ENCODE data around the gene CKMT2. TPM values are rescaled to one million over a fixed set of nuclear protein-coding genes. Genes with fewer than 3 reads are reported as not detected.
A peak's percentile ranks its signal among the peaks of the same experiment; 100 is the strongest.

CKMT2 gene
- total RNA-seq, 2 donors from 2014 or later = 909 to 1,365 TPM

DNA sequence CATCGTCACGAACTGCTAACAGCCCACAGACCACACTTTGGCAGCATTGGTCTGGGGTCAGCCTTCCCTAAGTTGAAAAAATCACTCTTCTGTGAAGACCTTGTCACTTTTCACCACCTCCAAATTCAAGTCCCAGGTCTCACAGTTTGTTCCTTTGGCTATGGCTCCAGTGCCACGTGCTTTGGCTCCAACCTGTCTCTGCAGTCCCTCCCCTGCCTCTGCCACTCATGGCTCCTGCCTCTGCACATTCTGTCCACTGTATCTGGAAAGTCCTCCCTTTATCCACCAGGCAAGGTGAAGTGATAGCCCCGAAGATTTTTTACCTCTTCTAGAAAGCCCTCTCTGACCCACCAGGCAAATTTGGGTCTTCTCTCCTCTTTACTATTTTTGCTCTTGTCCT lies 5.3 kb downstream of the CKMT2 start:
- Histone ChIP-seq H3K4me3 (no peak overlapping the region), H3K4me1 (peaks cover 0 to 83% of the 10 kb centered on the region in 2 donors)

DNA sequence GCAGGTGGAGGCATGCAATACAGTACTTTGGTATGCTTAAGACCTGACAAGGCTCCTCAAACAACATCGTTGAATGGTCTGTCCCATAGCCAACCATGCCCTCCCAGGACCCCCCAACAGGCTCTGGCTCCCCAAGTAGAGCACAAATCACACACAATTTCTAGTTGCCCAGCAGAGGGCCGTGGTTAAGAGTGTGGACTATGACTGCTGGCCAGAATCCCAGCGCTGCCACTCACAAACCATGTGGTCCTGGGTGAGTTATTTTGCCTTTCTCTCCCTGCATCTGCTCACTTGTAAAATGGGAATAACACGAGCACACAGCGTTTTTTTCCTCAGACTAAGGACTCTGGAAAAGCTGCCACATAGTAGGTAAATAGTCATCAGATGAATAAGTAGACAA lies 6.5 kb downstream of the CKMT2 start:
- Histone ChIP-seq H3K9me3 (no peaks in the 10 kb centered on the region), H3K4me3 (no peak overlapping the region), H3K27ac (peak overlapping the region; percentile 66 to 92), H3K27me3 (no peaks in the 10 kb centered on the region), H3K36me3 (peaks cover 16% of the 10 kb centered on the region), H3K4me1 (peaks cover 0 to 85% of the 10 kb centered on the region in 2 donors)
- TF ChIP-seq, protein P1, sequence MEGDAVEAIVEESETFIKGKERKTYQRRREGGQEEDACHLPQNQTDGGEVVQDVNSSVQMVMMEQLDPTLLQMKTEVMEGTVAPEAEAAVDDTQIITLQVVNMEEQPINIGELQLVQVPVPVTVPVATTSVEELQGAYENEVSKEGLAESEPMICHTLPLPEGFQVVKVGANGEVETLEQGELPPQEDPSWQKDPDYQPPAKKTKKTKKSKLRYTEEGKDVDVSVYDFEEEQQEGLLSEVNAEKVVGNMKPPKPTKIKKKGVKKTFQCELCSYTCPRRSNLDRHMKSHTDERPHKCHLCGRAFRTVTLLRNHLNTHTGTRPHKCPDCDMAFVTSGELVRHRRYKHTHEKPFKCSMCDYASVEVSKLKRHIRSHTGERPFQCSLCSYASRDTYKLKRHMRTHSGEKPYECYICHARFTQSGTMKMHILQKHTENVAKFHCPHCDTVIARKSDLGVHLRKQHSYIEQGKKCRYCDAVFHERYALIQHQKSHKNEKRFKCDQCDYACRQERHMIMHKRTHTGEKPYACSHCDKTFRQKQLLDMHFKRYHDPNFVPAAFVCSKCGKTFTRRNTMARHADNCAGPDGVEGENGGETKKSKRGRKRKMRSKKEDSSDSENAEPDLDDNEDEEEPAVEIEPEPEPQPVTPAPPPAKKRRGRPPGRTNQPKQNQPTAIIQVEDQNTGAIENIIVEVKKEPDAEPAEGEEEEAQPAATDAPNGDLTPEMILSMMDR (IDR thresholded peaks at IDR 0.05) = no peak
- no peak for DNase-seq (ENCODE audit: low spot score)

More for the DNA sequence above, 5.3 kb downstream of the CKMT2 start:
- no peaks in the 10 kb centered on the region for H3K9me3 ChIP-seq
- H3K27me3 ChIP-seq = no peaks in the 10 kb centered on the region
- TF ChIP-seq, protein P1 (IDR thresholded peaks at IDR 0.05) = peak in 1 of 2 donors; percentile 25
- no peak for DNase-seq (ENCODE audit: low spot score)
- H3K36me3 ChIP-seq = peaks cover 16% of the 10 kb centered on the region
- peak overlapping the region; percentile 66 to 92 for H3K27ac ChIP-seq

DNA sequence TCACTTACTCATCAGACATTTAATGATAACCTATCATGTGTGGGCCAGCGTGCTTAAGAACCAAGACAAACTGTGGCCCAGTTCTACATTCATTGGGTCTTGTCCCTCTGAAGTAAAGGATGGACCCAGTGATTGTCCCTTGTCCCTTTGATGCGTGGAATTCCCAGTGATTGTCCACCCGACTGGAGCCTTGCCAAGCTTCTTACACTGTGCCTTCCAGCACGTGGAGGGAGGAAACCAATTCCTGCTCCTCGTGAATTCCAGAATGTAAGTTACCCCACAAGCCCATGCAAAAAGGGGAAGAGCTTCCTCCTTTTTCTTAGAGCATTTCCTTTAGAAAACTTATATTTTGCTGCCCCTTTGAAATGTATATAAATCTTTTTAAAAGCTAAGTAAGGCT lies 7.9 kb downstream of the CKMT2 start:
- Histone ChIP-seq H3K27ac (peak overlapping the region in 1 of 2 donors; percentile 92), H3K9me3 (no peaks in the 10 kb centered on the region), H3K36me3 (peaks cover 16% of the 10 kb centered on the region), H3K4me3 (no peak overlapping the region), H3K27me3 (no peaks in the 10 kb centered on the region), H3K4me1 (peaks cover 0 to 84% of the 10 kb centered on the region in 2 donors)
- DNase-seq (ENCODE audit: low spot score) = no peak
- TF ChIP-seq, protein P1 (IDR thresholded peaks at IDR 0.05) = no peak

DNA sequence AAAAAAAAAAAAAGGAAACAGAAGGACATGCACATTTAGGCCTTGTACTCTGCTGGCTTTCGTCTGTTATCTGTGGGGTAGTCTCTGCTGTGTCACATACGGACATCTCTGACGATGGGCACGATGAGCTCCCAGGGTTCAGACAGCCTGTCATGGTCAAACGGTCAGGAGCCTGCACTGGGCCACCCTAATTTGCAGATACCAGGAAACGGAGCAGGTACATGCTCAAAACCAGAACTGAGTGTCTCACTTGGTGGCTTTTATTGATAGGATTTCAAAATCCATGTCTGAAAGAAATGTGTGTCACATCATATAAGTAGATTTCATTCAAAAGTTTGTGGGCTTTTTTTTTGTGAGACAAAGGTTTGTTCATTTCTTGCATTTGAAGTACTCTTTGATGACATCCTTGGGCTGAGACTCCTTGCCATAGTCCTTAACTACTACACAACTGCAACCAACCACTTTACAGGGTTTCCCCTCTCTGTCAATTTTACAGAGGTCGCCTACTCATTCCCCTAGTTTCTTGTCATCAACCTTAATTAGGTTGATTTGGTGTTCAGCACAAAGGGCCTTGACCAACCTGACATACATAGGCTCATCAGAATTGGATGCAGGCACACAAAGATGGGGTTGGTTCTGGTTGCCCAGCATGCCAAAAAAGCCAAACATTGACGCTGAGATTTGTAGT lies 9.0 kb downstream of the CKMT2 start:
- TF ChIP-seq, protein P1 (IDR thresholded peaks at IDR 0.05) = no peak
- no peaks in the 10 kb centered on the region for H3K9me3 ChIP-seq
- DNase-seq (ENCODE audit: low spot score) = no peak
- no peaks in the 10 kb centered on the region for H3K27me3 ChIP-seq
- H3K27ac ChIP-seq = peak overlapping the region; percentile 31 to 92
- peaks cover 16% of the 10 kb centered on the region for H3K36me3 ChIP-seq
- no peak overlapping the region for H3K4me3 ChIP-seq
- H3K4me1 ChIP-seq = peaks cover 0 to 89% of the 10 kb centered on the region in 2 donors

DNA sequence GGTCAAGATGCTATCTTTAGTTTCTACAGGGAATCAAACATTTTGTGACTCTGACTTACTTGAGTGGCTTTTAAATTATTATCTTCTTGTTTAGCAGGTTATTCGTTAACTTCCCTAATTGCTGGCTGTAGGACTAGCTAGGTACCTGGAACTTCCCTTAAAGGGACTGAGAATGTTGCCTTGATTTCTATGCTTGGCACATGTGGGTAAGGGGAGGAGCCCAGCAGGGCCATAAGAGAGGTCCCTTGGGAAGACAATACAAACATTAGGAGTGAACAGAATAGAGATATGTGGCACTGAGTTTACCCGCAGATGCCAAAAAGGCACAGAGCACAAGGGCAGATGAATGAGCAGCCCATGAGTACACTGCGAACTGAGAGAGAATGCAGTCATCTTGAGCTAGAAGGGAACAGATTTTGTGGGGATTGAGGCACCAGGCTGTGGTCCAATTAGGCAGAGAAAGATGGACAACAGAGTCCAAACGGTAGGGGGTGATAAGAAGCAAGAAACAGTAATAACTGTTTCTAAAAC lies 9.8 kb downstream of the CKMT2 start:
- no peaks in the 10 kb centered on the region for H3K27me3 ChIP-seq
- TF ChIP-seq, protein P1 (IDR thresholded peaks at IDR 0.05) = no peak

More for the DNA sequence above, 9.8 kb downstream of the CKMT2 start:
- Histone ChIP-seq H3K9me3 (no peaks in the 10 kb centered on the region), H3K36me3 (peaks cover 16% of the 10 kb centered on the region), H3K27ac (peak overlapping the region; percentile 31 to 59), H3K4me3 (no peak overlapping the region), H3K4me1 (peaks cover 0 to 89% of the 10 kb centered on the region in 2 donors)
- DNase-seq (ENCODE audit: low spot score) = no peak

Measured in right atrium auricular region (tissue), 2 donors.